GM18858 (cell line): ENCODE data around the gene PTPRE.

Source experiments
- ATAC-seq: cut with Tn5 transposase; IDR thresholded peaks from one replicate; pipeline ENCODE4 v1.9.1; 2021; ENCODE audit not compliant: unreplicated experiment

The PTPRE gene

DNA sequence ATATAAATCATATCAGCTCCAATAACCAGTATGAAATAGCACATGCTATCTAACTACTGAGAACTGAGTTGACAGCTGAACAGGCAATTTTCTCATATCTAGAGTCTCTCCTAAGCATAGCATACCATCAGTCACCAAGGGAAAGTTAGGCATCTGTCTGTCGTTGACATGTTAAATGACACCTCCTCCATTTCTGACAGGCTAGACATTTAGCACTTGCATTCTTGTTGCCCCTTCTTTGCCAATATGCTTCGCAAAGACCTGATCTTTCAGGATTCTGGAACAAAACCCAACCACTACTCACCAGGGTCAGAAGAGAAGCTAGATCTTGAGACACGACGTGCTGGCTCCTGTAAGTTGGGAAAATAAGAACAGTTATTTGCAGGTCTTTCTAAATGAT is 209.3 kb downstream of the PTPRE start:
- no peak for ATAC-seq

DNA sequence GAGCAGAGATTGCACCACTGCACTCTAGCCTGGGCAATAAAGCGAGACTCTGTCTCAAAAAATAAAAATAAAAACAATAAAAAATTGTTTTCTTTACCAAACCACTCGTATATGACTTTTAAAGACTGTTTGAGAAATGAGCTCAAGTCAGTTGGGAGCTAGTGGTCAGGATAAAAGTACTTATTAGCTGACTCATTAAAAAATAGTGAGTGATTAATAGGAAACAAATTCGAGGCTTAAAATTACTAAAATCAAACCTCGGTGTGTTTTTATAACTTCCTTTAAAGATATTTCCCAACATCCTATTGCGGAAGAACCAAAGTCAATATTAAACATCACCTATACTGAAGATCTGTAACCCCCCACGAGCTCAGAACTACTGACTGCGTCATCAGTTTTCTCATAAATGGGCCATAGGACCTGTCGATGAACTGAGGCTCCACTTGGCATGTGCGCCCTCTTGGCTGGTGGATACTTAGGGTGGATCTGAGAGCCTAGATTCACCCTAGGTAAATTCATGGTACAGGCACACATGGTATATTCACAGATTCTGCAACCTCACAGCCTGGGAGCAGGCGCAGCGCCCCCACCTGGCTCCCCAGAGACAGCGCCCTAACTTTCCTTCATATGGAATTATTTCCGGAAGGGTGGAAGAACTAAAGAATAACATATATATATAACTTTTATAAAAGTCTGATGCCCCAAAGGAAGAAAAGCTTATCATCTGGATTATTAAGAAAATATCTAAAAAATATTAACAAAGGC is 210.1 kb downstream of the PTPRE start:
- no peak for ATAC-seq

DNA sequence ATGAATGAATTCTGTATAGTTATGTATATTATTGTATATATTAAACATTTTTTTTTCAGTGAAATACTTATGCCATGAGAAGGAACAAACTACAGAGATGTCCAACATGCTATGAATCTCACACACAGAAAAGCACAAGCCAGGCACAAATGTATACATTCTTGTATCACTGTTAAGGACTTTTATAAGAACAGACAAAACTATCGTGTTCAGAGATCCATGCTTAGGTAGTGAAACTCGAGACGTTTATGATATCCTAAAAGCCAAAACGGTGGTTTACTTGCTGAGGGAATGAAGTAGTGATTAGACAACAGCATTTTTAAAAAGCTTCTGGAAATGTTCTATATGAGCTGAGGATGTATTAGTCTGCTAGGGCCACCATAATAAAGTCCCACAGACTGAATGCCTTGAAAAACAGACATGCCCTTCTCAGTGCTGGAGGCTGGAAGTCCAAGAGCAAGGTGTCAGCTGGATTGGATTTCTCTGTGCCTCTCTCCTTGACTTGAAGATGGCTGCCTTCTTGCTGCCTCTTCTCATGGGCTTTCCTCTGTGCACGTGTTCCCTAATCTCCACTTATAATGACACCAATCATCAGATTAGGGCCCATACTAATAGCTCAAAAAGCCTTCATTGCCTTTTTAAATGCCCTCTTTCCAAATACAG is 215.0 kb downstream of the PTPRE start:
- no peak for ATAC-seq

DNA sequence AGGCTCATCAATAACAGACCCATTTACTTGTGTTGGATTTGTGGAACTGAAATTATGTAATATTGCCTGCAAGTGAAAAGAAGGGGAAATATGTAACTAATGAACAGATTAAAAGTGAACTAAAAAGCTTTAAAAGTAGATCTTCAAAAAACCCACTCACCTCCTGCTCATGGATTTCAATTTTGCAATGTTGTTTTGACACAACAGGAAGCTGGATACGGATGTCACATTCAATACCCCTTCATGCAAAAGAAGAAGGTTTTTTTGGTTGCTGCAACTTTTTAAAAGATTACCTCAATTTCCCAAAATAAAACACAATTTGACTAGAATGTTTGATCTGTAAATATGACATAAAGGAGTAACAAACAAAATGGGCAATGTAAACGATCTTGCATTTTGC is 216.0 kb downstream of the PTPRE start:
- ATAC-seq, result no peak

DNA sequence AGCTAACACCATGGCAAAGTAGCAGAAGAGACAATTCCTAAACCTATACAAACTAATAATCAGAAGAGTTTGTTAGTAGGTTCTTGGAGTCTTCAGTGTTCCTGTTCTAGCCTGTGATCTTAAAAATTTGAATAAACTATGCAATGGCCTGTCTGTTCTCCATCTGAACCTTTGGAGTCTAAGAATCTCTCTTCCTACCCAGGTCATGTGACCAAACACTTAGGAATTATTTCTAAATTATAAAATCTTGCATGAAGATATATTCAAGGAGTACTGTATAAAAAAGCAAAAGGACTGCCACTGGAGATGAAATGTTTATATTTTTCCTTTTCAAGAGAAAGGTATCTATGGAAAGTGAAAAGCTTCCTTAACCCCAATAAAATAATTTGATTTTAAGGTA is 216.9 kb downstream of the PTPRE start:
- no peak for ATAC-seq

DNA sequence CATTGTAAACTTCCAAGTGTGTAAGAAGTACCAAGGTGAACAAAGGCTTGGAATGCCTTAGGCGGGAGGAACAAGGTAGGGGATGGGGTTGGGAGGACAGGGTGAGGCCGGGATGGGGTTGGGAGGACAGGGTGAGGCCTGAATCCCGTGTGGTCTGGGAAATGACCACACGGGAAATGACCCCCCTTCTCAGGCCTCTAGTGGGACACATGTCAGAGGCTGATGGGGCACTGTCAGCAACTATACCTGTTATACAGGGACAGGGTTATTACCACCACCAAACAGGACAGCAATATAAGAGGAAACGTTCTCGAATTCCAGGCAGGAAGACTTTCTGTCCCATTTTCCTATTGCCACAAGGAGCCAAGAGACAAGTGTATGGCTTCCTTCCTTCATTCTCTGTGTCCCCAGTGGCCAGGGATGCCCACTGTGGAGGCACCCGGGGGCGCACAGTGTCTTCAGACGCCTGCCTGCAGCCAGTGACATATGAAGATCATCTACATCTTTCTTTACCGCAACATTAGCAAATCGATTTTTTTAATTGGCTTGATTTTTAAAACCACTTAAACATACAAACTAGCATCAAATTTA is 218.0 kb downstream of the PTPRE start:
- ATAC-seq, result no peak

DNA sequence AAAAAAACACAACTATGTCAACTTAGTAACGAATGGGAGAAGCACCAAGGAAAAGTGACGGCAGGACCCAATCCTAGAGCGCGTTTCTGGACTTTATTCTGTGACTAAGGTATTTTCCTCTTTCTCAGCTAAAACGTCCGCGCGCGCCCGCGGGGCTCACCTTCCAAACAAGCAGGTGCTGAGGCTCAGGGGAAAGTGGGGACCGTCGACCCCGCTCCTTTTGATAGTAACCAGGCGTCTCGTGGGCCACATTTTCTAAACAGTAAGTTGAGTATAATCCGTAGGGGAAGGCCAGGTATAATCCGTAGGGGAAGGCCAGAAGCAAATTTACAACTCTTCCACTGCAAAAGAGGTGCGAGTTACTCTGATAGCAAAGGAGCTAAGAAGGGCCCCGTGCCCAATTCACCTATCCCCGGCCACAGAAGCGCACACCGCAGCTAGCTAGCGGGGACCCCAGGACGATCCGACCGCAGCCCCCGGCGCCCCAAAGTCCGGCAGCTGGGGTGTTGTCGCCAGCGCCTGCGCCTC is 218.6 kb downstream of the PTPRE start:
- no peak for ATAC-seq

DNA sequence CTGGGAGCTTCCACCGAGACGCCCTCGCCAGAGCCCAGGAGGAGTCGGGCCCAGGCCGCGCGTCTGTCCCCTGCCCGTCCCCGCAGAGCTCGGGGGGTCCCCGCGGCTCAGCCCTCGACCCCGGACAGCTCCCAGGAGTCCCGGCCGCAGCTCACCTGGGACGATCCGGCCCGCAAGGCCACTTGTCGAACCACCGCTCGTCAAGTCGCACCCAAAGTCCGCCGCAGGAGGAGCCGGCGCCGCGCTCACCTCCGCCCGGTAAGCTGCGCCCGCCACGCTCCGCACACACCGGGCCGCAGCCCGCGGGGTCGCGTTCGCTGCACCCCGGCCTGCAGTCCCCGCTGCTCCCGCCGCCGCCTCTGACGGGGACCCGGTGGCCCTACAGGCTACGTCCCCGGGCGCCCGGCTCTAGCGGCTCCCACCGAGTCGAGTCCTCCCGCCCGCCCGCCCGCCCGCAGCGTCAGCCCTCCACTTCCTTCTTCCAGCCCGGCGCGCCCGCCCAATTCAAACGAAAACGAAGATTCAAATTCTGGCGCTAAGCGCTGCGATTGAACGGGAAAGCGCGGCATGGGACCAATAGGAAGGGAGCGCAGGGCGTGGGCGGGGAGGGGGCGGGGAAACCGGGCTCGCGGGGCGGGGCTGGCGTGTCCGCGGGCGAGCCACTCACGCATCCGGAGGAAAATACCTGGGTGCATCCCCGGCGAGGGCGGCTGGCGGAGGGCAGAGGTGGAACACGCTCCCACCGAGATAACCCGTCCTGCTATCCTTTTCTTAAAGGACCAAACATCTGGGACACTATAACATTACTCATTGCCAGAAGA is 219.3 kb downstream of the PTPRE start, which contains the start of gene MKI67:
MKI67 (minus strand) TSS at position 480 of the 821 bp plus-strand sequence. CDS start 756 bp downstream, outside the sequence.
- peak; percentile 75 for ATAC-seq

DNA sequence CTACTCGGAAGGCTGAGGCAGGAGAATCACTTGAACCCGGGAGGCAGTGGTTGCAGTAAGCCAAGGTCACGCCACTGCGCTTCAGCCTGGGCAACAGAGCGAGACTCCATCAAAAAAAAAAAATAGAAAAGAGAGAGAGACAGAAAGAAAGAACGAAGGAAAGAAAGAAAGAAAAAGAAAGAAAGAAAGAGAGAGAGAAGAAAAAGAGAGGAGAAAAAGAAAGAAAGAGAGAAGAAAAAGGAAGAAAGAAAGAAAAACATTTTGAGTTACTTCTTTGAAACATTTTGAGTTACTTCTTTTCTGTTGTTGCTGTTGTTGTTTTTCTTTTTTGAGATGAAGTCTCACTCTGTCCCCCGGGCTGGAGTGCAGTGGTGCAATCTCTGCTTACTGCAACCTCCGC is 221.7 kb downstream of the PTPRE start:
- ATAC-seq, result no peak

DNA sequence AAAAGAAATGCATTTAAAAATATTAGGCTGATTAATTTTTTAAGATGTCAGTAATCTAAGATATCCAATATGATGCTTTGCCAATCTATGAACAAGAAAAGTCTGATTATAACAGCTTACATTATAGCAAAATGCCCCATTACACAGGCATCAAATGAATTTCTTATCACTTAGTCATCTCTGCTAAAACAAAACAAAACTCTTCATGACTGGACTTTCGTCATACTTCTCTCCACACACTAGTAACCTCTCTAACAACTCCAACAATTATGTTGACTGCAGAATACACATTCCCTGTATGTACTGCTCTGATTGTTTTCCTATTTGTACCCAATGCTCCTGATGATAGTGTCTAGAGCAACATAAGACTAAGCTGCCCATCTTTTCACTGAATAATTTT is 223.1 kb downstream of the PTPRE start:
- ATAC-seq, result no peak
